ENCODE data around the gene PCDH15. TPM values are rescaled to one million over a fixed set of nuclear protein-coding genes. Genes with fewer than 3 reads are reported as not detected.

PCDH15 gene
- total and polyA plus RNA-seq, 2 experiments from 2014 or later = not detected

DNA sequence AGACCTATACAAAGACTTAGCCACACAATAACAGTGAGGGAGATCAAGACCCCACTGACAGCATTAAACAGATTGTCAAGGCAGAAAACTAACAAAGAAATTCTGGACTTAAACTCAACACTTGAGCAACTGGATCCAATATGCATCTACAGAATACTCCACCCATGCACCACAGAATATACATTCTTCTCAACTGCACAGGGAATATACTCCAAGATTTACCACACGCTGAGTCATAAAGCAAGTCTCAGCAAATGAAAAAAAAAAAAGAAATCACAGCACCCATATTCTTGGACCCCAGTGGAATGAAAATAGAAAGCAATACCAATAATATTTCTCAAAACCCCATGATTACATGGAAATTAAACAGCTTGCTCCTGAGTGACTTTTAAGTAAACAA lies 680.2 kb downstream of the PCDH15 start:
- no peak overlapping the region for H3K4me2 ChIP-seq (ENCODE audit: unreplicated experiment)
- WGBS, 2 experiments (ENCODE audit: low coverage in 1 of 2, low lambda C conversion rate in 2 of 2, missing lambda C conversion rate in 2 of 2) = 0% methylated on average over 1 of the region's 1 CpG
- H2AFZ ChIP-seq = no peak overlapping the region
- no peaks in the 10 kb centered on the region for H3K9me2 ChIP-seq (ENCODE audit: insufficient read depth)
- no peaks in the 10 kb centered on the region for H3K36me3 ChIP-seq (ENCODE audit: low read depth)
- in situ Hi-C loops (cut with MboI) = no loop called here
- no peaks in the 10 kb centered on the region for H3K27me3 ChIP-seq (replicated peaks; ENCODE audit: insufficient read depth)
- TF ChIP-seq EZH2phosphoT487 (IDR thresholded peaks at IDR 0.05; ENCODE audit: insufficient read depth, low read depth) = no peak
- TF ChIP-seq EZH2 (IDR thresholded peaks at IDR 0.05; ENCODE audit: insufficient read depth, poor library complexity, severe bottlenecking) = no peak
- H3K27ac ChIP-seq = no peak overlapping the region
- no peaks in the 10 kb centered on the region for H3K9me3 ChIP-seq (ENCODE audit: low read depth)
- H4K20me1 ChIP-seq (ENCODE audit: insufficient read depth) = no peaks in the 10 kb centered on the region
- no peak overlapping the region for H3K9ac ChIP-seq
- no peaks in the 10 kb centered on the region for H3F3A ChIP-seq (ENCODE audit: insufficient read depth)
- no peaks in the 10 kb centered on the region for H3K4me1 ChIP-seq (ENCODE audit: insufficient read depth)
- no peaks in the 10 kb centered on the region for H3K79me2 ChIP-seq (ENCODE audit: insufficient read depth)
- no peak for DNase-seq
- no peak overlapping the region for H3K4me3 ChIP-seq

DNA sequence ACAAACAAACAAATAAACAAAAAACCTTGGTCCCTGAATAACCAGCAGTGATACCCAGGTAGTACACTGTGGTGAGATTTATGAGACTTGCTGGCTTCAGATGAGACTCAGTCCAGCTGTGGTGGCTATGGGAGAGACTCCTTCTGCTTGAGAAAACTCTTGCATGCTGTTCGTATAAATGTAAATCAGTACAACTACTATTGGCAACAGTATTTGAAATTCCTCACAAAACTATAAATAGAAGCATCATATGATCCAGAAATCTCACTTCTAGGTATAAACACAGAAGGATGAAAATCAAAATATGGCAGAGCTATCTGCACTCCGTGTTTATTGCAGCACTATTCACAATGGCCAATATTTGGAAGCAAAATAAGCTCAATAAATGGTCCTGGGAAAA lies 692.1 kb downstream of the PCDH15 start:
- no peak overlapping the region for H3K4me3 ChIP-seq
- no peaks in the 10 kb centered on the region for H3K79me2 ChIP-seq (ENCODE audit: insufficient read depth)
- H4K20me1 ChIP-seq (ENCODE audit: insufficient read depth) = no peaks in the 10 kb centered on the region
- H3K9ac ChIP-seq = no peak overlapping the region
- no peak for DNase-seq
- WGBS, 2 experiments (ENCODE audit: low coverage in 1 of 2, low lambda C conversion rate in 2 of 2, missing lambda C conversion rate in 2 of 2) = 25 to 26% methylated on average over 2 of the region's 2 CpGs
- TF ChIP-seq EZH2 (IDR thresholded peaks at IDR 0.05; ENCODE audit: insufficient read depth, poor library complexity, severe bottlenecking) (no peak), EZH2phosphoT487 (IDR thresholded peaks at IDR 0.05; ENCODE audit: insufficient read depth, low read depth) (no peak)
- no peaks in the 10 kb centered on the region for H3K9me2 ChIP-seq (ENCODE audit: insufficient read depth)
- in situ Hi-C loops (cut with MboI) = no loop called here
- no peak overlapping the region for H3K27ac ChIP-seq
- no peak overlapping the region for H3K4me2 ChIP-seq (ENCODE audit: unreplicated experiment)
- no peaks in the 10 kb centered on the region for H3K27me3 ChIP-seq (replicated peaks; ENCODE audit: insufficient read depth)
- H3F3A ChIP-seq (ENCODE audit: insufficient read depth) = no peaks in the 10 kb centered on the region
- H3K4me1 ChIP-seq (ENCODE audit: insufficient read depth) = no peaks in the 10 kb centered on the region
- H3K36me3 ChIP-seq (ENCODE audit: low read depth) = no peaks in the 10 kb centered on the region
- no peaks in the 10 kb centered on the region for H3K9me3 ChIP-seq (ENCODE audit: low read depth)
- no peak overlapping the region for H2AFZ ChIP-seq

DNA sequence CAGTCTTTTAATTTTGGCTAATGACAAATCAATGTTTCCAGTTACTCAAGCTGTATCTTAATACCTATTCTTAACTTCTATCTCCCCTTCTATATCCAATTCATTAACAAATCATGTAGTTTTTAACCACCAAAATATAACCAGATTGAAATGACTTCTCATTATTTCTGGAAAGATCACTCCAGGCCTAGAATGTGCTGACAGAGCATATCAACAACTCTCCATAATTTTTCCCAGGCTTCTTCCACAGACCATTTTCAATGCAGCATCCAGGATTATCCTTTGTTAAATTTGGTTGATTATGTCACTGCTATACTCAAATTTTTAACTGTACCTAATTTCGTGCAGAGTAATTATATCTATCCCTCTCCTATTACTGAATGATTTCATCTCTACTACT lies 704.1 kb downstream of the PCDH15 start:
- in situ Hi-C loops (cut with MboI) = no loop called here
- Histone ChIP-seq H3K27me3 (replicated peaks; ENCODE audit: insufficient read depth) (no peaks in the 10 kb centered on the region), H3F3A (ENCODE audit: insufficient read depth) (no peaks in the 10 kb centered on the region), H3K36me3 (ENCODE audit: low read depth) (no peaks in the 10 kb centered on the region), H3K9ac (no peak overlapping the region), H3K9me3 (ENCODE audit: low read depth) (no peaks in the 10 kb centered on the region), H2AFZ (no peak overlapping the region), H3K4me2 (ENCODE audit: unreplicated experiment) (no peak overlapping the region), H3K4me3 (no peak overlapping the region), H3K9me2 (ENCODE audit: insufficient read depth) (no peaks in the 10 kb centered on the region), H3K4me1 (ENCODE audit: insufficient read depth) (no peaks in the 10 kb centered on the region), H3K27ac (no peak overlapping the region), H4K20me1 (ENCODE audit: insufficient read depth) (no peaks in the 10 kb centered on the region), H3K79me2 (ENCODE audit: insufficient read depth) (no peaks in the 10 kb centered on the region)
- TF ChIP-seq EZH2phosphoT487 (IDR thresholded peaks at IDR 0.05; ENCODE audit: insufficient read depth, low read depth) (no peak), EZH2 (IDR thresholded peaks at IDR 0.05; ENCODE audit: insufficient read depth, poor library complexity, severe bottlenecking) (no peak)
- 0 to 5% methylated on average over 1 of the region's 1 CpG for WGBS, 2 experiments (ENCODE audit: low coverage in 1 of 2, low lambda C conversion rate in 2 of 2, missing lambda C conversion rate in 2 of 2)
- DNase-seq = no peak

DNA sequence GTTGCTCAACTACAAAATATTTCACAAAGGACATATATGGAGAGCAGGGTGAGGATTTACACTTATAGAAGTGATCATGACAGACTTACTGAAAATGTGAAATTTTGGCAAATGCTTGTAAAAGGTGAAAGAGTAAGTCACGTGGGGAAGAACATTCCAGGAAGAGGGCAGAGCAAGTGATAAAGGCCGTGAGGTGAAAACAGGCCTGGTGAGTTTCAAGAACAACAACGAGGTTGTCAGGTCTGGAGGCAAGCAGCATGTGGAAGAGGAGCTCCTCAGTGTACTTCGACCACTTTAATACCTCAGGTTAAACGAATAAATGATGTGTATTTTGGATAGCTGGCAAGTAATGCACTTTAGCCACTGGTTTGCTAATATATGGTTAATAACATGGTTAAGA lies 706.7 kb downstream of the PCDH15 start:
- no peak for TF ChIP-seq EZH2phosphoT487 (IDR thresholded peaks at IDR 0.05; ENCODE audit: insufficient read depth, low read depth)
- no peak for TF ChIP-seq EZH2 (IDR thresholded peaks at IDR 0.05; ENCODE audit: insufficient read depth, poor library complexity, severe bottlenecking)
- no peaks in the 10 kb centered on the region for H3F3A ChIP-seq (ENCODE audit: insufficient read depth)
- H3K4me1 ChIP-seq (ENCODE audit: insufficient read depth) = no peaks in the 10 kb centered on the region
- H3K9me2 ChIP-seq (ENCODE audit: insufficient read depth) = no peaks in the 10 kb centered on the region
- H4K20me1 ChIP-seq (ENCODE audit: insufficient read depth) = no peaks in the 10 kb centered on the region
- H3K9ac ChIP-seq = no peak overlapping the region
- 1 to 3% methylated on average over 5 of the region's 5 CpGs for WGBS, 2 experiments (ENCODE audit: low coverage in 1 of 2, low lambda C conversion rate in 2 of 2, missing lambda C conversion rate in 2 of 2)
- no peak overlapping the region for H3K4me2 ChIP-seq (ENCODE audit: unreplicated experiment)
- no peaks in the 10 kb centered on the region for H3K9me3 ChIP-seq (ENCODE audit: low read depth)
- H2AFZ ChIP-seq = no peak overlapping the region
- in situ Hi-C loops (cut with MboI) = no loop called here
- H3K4me3 ChIP-seq = no peak overlapping the region
- DNase-seq = no peak
- H3K27ac ChIP-seq = no peak overlapping the region
- H3K79me2 ChIP-seq (ENCODE audit: insufficient read depth) = no peaks in the 10 kb centered on the region
- no peaks in the 10 kb centered on the region for H3K27me3 ChIP-seq (replicated peaks; ENCODE audit: insufficient read depth)
- no peaks in the 10 kb centered on the region for H3K36me3 ChIP-seq (ENCODE audit: low read depth)

DNA sequence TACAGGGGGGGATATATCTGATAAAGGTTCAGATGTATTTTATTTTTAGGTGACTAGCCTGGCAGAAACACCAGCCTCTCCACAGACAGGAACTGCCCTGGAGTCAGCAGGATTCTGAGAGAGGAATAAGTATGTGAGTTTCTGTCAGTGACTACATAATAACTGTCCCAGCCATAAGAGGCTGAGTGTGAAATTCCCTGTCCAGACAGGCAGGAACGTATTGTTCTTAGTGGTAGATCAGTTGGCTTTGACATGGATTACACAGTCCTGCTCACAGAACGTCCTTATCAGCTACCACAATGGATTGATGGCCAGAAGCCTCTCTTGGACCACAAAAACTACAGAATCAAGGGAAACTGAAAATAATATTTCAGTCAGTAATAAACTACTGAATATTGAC lies 709.8 kb downstream of the PCDH15 start:
- Histone ChIP-seq H3K27ac (no peak overlapping the region), H3K36me3 (ENCODE audit: low read depth) (no peaks in the 10 kb centered on the region), H3K4me3 (no peak overlapping the region), H3K79me2 (ENCODE audit: insufficient read depth) (no peaks in the 10 kb centered on the region), H2AFZ (no peak overlapping the region), H3K9me3 (ENCODE audit: low read depth) (no peaks in the 10 kb centered on the region), H3K27me3 (replicated peaks; ENCODE audit: insufficient read depth) (no peaks in the 10 kb centered on the region), H4K20me1 (ENCODE audit: insufficient read depth) (no peaks in the 10 kb centered on the region), H3F3A (ENCODE audit: insufficient read depth) (no peaks in the 10 kb centered on the region), H3K4me2 (ENCODE audit: unreplicated experiment) (no peak overlapping the region), H3K9ac (no peak overlapping the region), H3K4me1 (ENCODE audit: insufficient read depth) (no peaks in the 10 kb centered on the region), H3K9me2 (ENCODE audit: insufficient read depth) (no peaks in the 10 kb centered on the region)
- in situ Hi-C loops (cut with MboI) = no loop called here
- no peak for DNase-seq
- no peak for TF ChIP-seq EZH2 (IDR thresholded peaks at IDR 0.05; ENCODE audit: insufficient read depth, poor library complexity, severe bottlenecking)
- no peak for TF ChIP-seq EZH2phosphoT487 (IDR thresholded peaks at IDR 0.05; ENCODE audit: insufficient read depth, low read depth)
- 0 to 11% methylated on average over 2 of the region's 2 CpGs for WGBS, 2 experiments (ENCODE audit: low coverage in 1 of 2, low lambda C conversion rate in 2 of 2, missing lambda C conversion rate in 2 of 2)
